Raji (cell line): ENCODE results near the gene SLAIN2.

Source experiments
- POLR2A ChIP-seq: IDR thresholded peaks from 2 replicates; pipeline ENCODE4 v1.6.1; 2011; ENCODE audit warnings: low read depth, low read length, control low read depth; ENCODE audit not compliant: insufficient read depth

The SLAIN2 gene

DNA sequence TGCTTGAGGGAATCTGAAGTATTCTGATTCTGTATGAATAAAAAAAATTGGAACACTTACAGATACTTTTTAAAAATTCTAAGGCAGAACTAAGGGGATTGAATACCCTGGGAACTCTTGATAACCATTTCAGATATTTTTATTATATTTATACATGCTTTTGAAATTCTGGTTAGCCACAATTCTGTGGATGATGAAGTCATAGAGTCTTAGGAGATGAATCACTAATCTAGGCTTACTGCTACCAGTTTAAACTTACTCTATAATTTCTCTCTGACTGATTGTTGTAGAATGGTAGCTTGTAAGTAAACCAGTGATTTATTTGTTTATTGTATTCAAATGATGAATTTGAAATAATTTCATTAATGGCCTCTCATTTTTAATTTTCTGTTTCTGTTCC lies 11.4 kb upstream of the SLAIN2 start:
- no peak for TF ChIP-seq POLR2A

DNA sequence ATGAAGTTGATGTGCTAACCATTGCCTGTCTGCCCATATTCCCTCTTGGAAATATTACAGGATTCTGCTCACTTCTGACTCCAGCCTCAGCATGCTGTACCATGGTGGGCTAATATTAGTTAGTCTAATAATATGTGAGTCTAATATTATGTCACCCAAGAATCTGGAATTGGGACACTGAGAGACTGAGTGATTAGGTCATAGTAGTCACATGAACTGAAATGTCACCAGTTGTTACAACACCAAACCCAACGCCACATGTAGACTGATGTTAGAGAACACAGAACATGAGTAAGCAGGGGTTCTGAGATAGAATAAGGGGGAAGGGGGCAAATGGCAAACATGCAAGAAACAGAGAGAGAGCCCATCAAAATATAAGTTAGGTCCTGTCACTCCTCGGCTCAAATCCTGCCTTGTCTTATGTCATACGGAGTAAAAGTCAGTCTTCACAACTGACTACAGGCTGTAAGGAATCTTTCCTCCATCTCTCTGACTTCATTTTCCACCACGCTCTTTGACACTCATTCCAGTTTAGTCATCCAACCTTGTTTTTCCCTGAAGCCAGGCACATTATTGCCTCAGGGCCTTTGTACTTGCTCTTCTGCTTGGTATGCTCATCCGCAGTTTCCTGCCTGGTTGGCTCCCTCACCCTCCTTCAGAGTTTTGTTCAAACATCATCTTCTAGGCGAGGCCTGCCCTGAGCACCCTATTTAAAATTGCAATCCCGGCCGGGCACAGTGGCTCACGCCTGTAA lies 9.6 kb upstream of the SLAIN2 start:
- TF ChIP-seq POLR2A = no peak

DNA sequence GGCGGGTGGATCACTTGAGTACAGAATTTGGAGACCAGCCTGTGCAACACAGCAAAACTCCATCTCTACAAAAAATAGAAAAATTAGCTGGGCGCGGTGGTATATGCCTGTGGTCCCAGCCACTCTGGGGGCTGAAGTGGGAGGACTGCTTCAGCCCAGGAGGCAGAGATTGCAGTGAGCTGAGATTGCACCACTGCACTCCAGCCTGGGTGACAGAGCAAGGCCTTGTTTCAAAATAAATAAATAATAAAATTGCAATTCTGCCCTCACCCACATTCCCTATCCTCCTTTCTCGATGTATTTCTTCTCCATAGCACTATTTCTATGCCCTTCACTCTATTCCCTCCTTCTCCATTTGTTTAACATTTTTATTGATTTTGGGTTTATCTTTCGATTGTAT lies 8.7 kb upstream of the SLAIN2 start:
- TF ChIP-seq POLR2A = no peak

DNA sequence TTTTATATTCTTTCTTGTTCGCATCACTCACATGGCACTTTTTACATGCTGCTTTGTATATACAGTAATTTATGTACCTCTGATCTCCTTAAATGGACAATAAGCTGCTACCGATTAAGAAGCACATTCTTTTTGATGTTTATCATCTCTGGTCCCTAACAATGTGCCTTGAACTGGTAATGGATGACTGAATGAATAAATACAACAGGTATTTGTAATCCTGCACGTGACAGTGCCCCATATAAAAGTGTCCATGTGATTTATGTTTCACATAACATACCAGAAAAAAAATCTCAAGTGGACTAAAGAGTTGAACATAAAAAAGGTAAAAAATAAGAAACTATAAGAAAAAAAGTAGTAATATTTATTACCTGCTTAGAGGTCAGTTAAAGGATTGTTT lies 7.7 kb upstream of the SLAIN2 start:
- TF ChIP-seq POLR2A = no peak

DNA sequence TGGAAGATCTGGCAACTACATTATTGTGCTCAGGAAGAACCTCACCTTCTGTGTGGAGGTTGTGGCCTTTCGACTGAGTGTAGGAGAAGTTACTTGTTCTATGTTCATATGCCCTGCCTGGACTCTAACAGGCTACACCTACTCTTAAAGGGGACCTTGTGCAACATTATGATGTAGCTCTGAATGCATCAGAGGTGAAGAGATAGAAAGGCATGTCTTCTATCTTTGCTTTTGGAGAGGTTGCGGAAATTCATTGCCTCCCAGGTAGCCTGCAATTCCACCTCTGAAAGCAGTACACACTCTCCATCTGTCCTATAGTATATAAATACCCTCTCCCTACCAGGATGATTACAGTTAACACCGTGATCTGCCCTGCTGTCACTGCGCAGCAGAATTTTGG lies 7.1 kb upstream of the SLAIN2 start:
- TF ChIP-seq POLR2A = no peak

DNA sequence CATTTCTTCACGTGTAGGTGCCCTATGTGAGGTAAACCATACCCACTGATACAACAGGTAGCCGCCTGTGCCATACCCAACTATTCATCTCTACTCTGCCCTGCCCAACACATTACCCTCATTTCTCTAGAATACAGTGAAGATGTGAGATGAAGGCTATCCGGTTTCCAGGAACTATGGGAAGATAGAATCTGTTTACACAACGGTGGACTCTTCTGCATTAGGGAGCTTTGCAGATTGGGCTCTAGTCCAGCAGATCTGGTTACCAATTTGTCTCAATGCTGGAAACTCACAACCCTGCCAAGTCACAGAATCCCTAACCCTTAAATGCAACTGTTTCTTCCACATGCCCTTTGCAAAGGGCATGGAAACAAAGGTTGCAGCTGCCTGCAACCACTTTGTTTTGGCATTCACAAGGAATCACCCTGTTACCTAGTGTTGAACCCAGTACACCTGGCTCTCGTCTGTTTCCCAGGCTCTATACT lies 6.4 kb upstream of the SLAIN2 start:
- TF ChIP-seq POLR2A = no peak

DNA sequence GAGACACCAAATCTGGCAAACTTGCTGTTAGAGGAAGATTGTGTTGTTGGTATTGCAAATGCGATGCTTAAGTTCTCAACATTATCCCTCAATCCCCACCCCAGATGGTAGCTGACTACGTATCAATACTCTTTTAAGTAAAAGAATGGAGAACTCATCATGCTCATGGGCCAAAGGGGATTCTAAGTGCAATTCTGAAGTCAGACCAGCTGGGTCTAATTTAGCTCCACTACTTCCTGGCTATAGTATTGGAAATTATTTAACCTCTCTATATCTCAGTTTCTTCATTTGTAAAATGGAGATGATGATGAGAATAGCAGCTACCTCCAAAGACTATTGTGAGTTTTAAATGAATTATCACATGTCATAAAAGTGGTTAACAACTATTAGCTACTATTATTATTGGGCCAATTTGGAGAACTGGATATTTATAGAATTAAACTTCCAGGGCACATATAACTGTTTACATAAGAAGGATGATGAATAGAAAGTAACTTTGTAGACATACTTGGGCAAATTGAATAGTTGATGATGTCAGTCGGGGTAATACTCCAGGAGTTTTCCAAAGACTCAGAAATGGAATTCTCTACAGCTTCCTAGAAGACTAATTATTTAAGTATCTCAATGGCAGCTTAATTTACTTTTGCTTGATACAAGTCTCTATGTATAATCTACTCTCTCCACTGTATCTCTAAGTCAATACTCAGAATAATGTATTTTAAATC lies 5.0 kb upstream of the SLAIN2 start:
- no peak for TF ChIP-seq POLR2A

DNA sequence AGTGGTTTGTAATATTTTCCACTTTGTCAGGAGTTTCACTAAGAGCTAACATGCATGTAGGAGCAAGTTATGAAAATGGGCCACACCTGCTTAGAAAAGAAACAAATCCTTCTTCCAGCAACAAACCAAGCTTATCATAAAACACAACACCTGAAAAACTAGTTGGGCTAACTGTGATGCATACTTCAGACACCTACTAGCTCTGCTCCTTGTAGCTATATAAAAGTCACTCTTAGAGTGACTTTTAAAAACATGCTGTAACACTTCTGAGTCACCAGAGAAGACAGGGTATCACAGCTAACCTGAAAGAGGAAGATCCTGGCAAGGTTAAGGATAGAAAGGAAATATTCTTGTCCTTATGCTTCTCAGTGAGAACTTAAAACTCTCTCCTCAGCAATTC lies 3.6 kb upstream of the SLAIN2 start:
- TF ChIP-seq POLR2A = no peak

DNA sequence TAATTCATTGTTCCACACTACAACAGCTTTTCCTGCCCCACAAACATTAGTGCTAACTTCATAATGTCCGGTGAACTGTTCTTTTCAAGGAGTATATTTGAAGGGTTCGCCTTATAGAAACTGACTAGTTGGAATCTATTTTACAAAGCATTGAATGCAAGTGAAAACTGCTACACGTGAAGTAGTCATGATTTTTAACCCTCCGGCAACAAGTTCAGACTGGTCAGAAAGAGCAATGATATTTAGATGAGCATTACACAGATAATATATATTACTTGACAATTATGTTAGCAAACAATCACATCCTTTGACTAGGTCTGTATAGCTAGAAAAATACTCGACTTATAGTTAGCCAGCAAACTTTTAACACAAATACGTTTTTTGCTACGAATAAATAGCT lies 1.7 kb upstream of the SLAIN2 start:
- no peak for TF ChIP-seq POLR2A

DNA sequence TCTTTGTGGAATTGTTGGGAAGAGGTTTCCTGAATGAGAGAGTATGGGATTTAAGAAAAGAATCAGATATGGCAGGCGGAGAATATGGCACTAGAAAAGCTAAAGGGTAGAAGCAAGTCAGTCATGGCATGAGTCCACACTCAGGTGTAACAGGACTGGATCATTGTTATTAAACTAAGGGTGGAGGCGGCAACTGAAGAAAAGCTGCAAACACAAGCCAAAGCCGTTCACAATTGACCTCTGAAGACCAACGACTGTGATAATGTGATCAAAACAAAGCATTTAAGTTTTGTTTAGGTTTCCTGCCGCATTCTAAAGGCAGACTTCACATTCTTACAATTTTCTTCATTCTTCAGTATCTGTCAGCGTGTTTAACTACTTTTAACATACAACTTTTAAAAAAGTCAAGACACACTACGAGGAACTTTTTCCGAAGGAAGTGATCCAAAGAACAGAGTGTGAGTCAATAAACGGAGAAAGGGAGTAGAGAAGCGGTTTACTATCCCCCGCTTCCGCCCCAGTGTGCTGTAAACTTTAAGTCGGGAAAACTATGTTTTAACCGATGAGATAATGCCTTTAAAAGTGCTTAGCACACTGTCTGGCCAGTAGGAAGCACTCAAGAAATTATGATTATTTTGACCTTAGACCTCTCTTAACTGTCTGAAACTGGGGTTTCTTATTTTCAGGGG lies 909 bp upstream of the SLAIN2 start:
- no peak for TF ChIP-seq POLR2A

DNA sequence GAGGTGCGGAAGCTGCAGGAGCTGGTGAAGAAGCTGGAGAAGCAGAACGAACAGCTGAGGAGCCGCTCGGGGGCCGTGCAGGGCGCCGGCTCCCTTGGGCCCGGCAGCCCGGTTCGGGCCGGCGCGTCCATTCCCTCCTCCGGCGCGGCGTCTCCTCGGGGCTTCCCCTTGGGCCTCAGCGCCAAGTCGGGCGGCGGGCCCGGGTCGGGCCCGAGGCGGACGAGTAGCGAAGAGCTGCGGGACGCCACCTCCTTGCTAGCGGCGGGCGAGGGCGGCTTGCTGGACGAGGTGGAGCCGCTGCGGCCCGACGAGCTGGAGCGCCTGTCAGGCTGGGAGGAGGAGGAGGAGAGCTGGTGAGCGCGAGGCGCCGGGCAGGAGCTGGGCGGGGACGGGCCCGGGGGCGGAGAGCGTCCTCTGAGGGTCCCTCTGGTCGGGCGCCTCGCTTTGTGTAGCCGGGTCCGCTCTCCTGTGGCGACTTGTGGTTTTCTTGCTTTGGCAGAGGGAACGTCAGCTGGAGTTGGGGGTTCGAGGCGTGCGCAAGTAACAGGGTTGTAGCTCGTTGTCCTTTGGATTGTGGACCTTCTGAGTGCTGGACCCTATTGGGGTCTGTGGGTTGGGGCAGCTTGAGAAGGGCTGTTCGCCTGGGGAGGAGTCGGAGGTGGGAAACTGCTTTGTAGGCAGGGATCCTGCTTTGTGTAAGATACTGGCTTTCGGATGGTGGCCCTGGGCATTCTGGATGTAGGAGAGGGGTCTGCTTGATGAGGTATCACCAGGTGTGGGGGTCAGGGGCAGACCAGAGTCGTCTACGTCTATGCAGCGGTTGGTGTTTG lies 662 bp downstream of the SLAIN2 start:
- TF ChIP-seq POLR2A = no peak

DNA sequence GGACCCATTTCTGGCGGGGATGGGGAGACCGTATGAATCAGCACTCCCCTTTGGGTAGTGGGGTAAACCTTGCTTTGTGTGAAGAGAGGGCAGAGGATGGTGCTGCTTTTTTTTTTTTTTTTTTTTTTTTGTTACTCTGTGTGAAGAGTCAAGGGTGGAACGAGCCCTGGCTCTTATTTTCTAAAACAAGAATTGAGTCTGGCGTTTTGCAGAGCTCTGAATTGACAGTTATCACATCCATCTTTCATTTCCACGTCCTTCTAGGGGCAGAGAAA lies 1.2 kb downstream of the SLAIN2 start:
- no peak for TF ChIP-seq POLR2A

DNA sequence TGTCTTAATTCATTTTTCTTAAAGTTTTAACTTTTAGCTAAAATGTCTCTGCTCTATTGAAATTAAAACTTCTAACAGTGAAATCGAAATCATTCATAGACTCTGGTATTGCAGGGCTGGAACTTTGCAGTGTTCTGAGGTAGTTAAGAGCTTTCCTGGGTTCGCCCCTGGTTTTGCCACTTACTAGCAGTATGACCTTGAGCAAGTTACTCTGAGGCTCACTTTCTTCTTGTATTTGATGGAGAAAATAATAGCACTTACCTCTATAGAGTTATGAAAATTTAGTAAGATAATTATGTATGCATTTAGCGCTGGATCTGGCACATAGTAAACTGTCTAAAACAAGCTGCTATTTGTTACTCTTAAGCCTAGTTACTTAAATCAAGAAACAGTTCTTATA lies 1.7 kb downstream of the SLAIN2 start:
- no peak for TF ChIP-seq POLR2A

DNA sequence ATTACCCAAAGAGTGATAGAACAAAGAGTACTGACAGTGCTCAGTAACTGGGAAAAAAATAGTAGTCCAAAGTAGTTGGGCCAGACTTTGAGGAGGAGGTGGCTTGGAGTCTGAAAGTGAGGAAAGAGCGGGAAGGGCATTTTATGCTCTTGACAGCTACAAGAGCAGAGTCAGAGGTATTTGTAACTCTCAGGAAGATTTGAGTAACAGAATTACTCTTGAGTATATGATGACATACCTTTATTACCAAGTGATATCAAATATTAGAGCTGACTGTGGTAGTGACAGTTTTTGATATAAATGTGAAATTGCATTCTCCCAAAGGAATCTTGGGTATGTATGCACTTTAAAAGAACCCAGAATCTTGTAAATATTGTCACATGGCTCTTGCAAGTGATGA lies 2.2 kb downstream of the SLAIN2 start:
- no peak for TF ChIP-seq POLR2A

DNA sequence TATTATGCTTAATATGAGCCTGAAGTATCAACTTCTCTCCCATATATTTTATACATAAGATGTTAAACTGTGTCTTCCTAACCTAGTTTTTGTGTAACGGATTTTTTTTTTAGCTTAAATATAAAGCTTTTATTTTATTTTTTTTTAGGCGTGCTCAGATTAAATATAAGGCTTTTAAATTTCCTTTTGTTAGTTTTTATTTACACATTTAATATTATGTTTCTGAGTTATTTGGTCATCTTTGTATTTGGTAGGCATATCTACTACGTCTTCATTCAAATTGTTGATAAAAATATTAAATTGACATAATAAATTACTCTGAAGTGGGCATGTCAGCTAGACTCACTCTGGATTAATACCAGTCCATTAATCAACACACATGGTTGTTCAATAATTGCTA lies 4.2 kb downstream of the SLAIN2 start:
- no peak for TF ChIP-seq POLR2A

DNA sequence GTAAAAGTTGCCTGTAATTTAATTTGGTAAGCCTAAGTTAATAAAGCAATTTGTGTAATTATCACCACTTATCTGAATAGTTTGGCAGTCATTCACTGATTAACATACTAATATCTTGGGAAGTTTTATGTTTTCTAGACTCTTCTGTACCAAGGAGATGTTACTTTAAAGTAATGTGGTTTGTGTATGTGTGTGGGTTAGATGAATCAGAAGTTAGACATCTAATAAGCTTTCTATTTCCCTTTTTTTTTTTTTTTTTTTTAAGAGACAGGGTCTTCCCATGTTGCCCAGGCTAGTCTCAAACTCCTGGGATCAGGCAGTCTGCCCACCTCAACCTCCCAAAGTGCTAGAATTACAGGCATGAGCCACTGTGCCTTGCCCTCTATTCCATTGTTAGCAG lies 5.3 kb downstream of the SLAIN2 start:
- TF ChIP-seq POLR2A = no peak

DNA sequence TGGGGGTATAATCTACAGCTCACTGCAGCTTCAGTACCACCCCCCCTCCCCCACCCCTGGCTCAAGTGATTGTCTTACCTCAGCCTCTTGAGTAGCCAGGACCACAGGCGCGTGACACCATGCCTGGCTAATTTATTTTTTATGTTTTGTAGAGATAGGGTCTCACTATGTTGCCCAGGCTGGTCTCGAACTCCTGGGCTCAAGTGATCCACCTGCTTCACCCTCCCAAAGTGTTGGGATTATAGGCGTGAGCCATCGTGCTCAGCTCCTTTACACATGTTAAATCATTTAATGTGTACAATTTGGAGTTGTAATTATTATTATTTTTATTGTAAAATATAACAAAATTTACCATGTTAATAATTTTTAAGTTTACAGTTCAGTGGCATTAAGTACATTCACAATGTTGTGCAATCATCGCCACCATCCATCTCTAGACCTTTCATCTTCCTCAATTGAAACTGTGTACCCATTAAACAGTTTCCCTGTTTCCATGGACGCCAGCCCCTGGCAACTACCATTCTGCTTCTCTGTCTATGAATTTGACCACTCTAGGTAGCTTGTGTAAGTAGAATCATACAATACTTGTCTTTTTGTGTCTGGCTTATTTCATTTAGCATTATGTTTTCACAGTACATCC lies 6.1 kb downstream of the SLAIN2 start:
- no peak for TF ChIP-seq POLR2A
